Measurements from ENCODE around the gene MUC6.

MUC6 gene, protein sequence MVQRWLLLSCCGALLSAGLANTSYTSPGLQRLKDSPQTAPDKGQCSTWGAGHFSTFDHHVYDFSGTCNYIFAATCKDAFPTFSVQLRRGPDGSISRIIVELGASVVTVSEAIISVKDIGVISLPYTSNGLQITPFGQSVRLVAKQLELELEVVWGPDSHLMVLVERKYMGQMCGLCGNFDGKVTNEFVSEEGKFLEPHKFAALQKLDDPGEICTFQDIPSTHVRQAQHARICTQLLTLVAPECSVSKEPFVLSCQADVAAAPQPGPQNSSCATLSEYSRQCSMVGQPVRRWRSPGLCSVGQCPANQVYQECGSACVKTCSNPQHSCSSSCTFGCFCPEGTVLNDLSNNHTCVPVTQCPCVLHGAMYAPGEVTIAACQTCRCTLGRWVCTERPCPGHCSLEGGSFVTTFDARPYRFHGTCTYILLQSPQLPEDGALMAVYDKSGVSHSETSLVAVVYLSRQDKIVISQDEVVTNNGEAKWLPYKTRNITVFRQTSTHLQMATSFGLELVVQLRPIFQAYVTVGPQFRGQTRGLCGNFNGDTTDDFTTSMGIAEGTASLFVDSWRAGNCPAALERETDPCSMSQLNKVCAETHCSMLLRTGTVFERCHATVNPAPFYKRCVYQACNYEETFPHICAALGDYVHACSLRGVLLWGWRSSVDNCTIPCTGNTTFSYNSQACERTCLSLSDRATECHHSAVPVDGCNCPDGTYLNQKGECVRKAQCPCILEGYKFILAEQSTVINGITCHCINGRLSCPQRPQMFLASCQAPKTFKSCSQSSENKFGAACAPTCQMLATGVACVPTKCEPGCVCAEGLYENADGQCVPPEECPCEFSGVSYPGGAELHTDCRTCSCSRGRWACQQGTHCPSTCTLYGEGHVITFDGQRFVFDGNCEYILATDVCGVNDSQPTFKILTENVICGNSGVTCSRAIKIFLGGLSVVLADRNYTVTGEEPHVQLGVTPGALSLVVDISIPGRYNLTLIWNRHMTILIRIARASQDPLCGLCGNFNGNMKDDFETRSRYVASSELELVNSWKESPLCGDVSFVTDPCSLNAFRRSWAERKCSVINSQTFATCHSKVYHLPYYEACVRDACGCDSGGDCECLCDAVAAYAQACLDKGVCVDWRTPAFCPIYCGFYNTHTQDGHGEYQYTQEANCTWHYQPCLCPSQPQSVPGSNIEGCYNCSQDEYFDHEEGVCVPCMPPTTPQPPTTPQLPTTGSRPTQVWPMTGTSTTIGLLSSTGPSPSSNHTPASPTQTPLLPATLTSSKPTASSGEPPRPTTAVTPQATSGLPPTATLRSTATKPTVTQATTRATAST (N-terminal part only)

DNA sequence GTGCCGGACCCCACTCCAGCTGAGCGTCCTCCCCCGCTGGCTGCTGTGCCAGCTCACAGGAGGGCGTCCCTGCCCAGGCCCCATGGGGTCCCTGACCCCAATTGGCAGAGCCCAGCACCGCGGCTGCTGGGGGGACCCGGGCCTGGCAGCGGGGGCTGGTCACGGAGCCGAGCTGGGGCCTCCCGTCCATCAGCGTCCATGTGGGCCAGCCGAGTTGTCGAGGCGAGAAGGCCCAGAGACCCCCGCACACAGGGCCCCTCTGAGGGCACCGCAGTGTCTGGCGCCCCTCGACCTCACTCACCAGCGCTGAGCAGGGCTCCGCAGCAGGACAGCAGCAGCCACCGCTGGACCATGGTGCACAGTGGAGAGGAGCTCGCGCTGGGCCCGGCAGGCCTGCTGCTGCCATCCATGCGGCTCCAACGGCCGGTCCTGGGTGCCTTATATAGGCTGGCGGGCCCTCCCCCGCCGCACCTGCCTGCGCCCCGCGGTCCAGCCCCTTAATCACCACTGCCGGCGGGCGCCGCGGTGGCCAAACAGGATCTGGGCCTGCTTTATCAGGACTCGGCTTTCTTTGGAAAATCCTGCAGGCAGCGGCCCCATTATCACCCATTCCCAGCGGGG is at the start of gene MUC6:
Gene MUC6 (minus strand): TSS at position 416 of the 621 bp plus-strand sequence. CDS start 63 bp downstream, at position 353.
- DNase-seq (ENCODE audit: low read depth) = no peak

DNA sequence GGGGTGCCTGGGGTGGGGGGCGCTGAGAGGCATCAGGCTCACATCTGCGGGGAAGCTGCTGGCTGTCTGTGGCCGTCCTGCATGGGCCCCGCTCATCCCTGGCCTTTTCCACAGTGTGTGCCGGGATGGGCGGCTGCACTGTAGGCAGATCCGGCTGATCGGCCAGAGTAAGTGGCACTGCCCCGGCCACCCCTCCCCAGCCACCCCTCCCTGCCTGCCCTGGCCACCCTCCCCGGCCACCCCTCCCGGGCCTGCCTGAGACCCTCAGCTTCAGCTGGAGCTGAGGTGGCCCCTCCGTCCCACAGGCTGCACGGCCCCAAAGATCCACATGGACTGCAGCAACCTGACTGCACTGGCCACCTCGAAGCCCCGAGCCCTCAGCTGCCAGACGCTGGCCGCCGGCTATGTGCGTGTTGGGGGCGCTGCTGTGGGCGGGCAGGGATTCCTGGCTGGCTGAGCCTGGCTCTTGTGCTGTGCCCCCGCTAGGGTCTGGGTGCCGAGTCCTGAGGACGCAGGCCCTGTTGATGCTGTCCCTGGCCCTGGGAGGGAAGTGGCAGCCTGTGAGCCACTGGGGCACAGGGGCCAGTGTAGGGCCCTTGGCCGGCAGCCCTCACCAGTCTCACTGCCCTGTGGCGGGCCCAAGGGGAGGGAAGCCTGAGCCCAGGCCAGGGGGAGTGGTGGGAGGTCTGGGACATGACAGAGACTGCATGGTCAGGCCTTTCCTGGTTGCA is 49.1 kb upstream of the MUC6 start:
- DNase-seq (ENCODE audit: low read depth) = no peak

DNA sequence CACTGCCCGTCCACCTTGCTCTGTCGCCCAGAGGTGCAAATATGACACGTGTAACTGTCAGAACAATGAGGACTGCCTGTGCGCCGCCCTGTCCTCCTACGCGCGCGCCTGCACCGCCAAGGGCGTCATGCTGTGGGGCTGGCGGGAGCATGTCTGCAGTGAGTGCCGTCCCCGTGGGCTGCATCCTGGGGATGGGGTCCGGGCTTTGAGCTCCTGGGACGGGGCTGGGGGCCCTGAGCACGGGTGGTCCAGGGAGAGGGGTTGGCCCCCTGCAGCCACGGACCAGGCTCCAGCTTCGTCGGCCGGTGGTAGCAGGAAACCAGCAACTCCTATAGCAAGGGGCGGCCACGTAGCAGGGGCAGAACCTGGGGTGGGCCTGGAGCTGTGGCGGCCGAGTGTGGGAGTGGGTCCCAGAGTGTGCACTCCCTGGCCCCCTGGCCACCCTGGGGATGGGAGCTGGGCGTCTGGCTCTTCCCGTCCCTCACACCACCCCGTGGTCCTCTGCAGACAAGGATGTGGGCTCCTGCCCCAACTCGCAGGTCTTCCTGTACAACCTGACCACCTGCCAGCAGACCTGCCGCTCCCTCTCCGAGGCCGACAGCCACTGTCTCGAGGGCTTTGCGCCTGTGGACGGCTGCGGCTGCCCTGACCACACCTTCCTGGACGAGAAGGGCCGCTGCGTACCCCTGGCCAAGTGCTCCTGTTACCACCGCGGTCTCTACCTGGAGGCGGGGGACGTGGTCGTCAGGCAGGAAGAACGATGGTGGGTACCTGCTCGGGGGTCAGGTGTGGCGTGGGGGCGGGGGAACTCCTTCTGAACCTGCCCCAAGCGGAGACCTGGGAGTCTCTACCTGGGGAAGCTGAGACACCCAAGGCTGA is 48.3 kb upstream of the MUC6 start:
- DNase-seq (ENCODE audit: low read depth) = no peak

DNA sequence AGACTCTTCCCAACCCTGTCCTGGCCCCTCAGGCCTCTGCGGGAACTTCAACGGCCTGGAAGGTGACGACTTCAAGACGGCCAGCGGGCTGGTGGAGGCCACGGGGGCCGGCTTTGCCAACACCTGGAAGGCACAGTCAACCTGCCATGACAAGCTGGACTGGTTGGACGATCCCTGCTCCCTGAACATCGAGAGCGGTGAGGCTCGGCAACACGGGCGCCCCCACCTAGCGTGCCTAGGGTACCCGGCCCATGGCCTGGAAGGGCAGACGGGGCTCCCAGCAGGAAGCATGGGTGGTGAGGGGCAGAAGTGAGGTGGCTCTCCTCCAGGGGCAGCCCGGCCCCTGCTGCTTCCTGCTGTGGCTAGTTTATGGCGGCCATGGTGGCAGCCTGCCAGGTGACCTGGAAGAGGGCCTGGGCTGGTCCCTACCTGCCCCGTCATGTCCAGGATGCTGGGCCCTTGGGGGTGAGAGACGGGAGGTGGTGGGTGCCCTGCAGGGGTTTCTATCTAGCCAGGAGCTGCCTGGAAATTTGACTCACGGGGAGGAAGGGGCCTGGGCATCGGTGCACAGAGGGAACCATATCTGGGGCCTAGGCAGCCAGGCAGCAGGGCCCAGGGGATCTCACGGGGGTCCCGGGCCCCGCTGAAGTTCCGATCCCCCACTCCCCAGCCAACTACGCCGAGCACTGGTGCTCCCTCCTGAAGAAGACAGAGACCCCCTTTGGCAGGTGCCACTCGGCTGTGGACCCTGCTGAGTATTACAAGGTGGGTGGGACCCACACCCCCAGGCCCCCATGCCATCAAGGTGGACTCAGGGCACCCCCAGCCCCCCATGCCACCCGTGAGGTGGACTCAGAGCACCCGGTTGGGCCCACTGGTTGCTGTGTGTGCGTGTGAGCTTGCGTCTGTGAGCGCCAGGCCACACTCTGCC is 47.4 kb upstream of the MUC6 start:
- no peak for DNase-seq (ENCODE audit: low read depth)

DNA sequence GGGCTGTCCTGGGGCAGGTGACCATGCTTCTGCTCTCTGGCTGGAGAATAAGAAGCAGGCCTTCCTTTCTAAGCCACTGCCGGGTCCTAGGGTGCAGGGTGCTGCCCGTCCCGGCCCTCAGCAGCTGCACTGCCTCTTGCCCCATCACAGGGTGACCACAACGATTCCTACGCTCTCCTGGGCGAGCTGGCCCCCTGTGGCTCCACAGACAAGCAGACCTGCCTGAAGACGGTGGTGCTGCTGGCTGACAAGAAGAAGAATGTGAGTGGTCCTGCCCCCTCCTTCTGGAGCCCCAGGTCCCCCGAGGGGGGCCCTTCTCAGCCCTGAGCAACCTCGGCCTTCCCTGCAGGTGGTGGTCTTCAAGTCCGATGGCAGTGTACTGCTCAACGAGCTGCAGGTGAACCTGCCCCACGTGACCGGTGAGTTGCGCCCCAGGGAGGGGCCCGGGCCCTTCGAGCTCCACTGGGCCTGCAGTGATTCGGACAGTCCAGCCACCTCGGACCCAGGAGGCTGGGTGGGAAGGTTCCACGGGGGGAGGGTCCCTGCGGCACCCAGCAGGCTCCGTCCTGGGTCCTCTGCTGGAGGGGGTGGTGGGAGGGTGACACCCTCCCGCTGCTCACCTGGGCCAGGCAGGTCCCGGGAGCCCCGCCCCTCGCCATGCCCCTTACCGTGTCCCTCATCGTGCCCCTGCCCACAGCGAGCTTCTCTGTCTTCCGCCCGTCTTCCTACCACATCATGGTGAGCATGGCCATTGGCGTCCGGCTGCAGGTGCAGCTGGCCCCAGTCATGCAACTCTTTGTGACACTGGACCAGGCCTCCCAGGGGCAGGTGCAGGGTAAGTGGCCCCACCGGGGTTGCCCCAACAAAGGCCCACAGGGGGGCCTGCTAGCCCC is 46.5 kb upstream of the MUC6 start:
- DNase-seq (ENCODE audit: low read depth) = no peak

DNA sequence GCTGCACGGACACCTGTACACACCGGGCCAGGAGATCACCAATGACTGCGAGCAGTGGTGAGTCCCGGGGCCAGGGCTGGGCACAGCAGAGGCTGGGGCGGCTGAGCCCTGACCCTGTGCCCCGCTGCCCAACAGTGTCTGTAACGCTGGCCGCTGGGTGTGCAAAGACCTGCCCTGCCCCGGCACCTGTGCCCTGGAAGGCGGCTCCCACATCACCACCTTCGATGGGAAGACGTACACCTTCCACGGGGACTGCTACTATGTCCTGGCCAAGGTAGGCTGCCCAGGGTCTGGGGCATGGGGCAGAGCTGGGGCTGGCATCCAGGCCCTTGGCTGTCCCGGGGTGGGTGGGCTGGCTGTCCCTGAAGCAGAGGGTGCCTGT is 45.8 kb upstream of the MUC6 start:
- no peak for DNase-seq (ENCODE audit: low read depth)

DNA sequence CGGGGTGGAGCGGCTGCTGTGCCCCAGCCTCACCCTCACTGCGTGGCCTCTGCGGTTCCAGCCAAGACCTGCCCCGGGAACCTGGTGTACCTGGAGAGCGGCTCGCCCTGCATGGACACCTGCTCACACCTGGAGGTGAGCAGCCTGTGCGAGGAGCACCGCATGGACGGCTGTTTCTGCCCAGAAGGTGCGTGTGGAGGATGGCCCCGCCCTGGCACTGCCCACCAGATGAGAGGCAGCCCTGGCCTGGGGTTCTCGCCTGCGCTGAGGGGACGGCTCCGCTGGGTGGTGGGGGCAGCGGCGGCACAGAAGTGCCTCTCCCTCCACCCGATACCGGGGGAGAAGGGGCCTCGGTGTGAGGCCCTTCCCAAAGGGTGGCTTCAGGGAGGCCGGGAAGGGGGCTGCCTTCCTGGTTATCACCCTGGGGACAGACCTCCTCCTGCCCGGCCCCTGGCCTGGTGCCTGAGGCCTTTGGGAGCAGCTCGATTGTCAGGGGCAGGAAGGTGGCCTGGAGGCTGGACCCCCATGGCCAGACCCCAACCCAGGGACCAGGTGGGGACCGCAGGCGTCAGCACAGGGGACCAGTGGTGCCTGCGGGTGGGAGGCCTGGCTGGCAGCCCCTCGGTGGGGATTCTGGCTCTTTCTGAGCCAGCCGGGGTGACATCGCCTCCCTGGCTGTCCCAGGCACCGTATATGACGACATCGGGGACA is 45.2 kb upstream of the MUC6 start:
- DNase-seq (ENCODE audit: low read depth) = no peak

DNA sequence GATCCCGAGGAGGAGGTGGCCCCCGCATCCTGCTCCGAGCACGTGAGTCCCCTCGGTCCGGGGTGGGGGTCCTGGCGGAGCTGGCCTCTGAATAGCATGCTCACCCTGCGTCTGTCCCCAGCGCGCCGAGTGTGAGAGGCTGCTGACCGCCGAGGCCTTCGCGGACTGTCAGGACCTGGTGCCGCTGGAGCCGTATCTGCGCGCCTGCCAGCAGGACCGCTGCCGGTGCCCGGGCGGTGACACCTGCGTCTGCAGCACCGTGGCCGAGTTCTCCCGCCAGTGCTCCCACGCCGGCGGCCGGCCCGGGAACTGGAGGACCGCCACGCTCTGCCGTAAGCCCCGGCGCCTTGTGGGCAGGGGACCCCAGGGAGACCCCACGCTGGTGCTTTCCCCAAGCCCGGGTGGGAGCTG is 41.7 kb upstream of the MUC6 start:
- no peak for DNase-seq (ENCODE audit: low read depth)

DNA sequence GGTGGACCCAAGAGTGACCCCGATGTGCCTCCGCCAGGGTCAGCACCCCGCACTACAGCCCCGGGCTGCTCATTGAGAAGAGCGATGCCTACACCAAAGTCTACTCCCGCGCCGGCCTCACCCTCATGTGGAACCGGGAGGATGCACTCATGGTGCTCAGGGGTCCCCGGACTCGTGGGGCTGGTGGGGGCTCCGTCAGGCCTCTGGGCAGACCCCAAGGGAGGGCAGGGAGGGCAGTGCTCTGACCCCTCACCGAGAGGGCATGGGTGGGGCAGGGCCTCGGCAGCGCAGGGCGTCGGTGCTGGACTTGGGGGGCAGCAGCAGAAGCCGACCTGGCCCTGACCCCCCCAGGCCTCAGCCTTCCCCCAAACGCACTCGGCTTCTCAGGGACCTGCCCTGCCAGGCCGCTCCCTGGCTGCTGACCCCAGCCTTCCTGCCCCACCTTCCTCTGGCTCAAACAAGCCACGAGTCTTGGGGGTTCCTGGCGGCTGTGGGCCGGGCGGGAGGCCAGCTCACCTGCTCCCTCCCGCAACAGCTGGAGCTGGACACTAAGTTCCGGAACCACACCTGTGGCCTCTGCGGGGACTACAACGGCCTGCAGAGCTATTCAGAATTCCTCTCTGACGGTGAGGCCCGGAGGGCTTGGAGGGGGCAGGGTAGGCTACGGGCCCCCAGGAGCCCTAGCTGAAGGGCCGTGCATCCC is 41.0 kb upstream of the MUC6 start:
- no peak for DNase-seq (ENCODE audit: low read depth)

DNA sequence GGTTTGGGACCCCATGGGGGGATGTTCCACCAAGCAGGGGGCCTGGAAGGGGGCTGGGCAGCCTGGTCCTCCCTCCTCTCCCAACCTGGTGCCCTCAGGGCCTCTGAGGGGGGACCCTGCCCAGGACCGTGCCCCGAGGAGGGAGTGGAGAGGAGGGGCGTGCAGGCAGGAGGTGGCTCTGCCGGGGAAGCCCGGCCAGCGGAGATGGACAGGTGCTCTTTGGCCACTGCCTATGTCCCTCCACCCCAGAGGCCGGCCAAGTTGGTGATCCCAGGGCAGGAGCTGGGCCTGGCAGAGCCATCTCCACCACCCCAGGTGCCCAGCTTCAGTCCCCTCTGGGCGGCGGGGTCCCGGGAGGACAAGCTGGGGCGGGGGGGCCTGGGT is 40.5 kb upstream of the MUC6 start:
- no peak for DNase-seq (ENCODE audit: low read depth)

DNA sequence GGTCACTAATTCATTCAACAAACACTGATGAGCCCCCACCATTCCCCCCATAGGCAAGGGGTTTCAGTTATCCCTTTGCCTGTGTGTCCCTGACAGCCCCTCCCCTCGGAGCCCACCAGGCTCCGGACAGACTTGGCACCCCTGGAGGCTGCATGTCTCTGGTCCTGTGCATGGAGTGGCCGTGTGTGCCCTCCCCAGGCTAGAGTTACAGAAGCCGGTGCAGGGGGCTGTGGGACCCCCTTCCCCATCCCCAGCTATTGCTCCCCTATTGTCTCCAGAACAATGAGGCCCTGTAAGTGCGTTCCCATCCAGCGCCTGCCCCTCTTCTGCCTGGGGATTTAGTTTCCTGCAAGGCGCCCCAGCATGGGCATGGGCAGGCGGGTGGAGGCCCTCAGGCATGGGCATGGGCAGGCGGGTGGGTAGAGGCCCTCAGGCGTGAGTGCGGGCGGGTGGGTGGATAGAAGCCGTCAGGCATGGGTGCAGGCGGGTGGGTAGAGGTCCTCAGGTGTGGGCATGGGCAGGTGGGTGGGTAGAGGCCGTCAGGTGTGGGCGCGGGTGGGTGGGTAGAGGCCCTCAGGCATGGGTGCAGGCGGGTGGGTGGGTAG is 39.6 kb upstream of the MUC6 start:
- DNase-seq (ENCODE audit: low read depth) = no peak

DNA sequence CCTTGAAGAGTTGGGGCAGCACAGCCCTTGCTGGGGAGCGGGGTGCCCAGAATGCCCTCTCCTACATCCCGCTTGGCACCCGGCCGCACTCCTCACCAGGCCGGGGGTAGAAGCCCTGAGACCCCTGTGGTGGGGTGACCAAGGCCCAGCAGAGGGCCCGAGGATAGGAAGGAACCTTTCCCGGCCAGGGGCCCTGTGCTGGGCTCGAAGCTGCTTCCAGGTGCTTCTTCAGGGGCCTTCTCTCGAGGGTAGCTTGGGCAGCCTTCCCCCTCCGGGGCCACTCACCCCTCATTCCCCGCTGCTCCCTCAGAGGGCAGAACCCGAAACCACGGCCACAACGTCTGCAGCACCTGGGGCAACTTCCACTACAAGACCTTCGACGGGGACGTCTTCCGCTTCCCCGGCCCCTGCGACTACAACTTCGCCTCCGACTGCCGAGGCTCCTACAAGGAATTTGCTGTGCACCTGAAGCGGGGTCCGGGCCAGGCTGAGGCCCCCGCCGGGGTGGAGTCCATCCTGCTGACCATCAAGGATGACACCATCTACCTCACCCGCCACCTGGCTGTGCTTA is 38.9 kb upstream of the MUC6 start:
- no peak for DNase-seq (ENCODE audit: low read depth)

DNA sequence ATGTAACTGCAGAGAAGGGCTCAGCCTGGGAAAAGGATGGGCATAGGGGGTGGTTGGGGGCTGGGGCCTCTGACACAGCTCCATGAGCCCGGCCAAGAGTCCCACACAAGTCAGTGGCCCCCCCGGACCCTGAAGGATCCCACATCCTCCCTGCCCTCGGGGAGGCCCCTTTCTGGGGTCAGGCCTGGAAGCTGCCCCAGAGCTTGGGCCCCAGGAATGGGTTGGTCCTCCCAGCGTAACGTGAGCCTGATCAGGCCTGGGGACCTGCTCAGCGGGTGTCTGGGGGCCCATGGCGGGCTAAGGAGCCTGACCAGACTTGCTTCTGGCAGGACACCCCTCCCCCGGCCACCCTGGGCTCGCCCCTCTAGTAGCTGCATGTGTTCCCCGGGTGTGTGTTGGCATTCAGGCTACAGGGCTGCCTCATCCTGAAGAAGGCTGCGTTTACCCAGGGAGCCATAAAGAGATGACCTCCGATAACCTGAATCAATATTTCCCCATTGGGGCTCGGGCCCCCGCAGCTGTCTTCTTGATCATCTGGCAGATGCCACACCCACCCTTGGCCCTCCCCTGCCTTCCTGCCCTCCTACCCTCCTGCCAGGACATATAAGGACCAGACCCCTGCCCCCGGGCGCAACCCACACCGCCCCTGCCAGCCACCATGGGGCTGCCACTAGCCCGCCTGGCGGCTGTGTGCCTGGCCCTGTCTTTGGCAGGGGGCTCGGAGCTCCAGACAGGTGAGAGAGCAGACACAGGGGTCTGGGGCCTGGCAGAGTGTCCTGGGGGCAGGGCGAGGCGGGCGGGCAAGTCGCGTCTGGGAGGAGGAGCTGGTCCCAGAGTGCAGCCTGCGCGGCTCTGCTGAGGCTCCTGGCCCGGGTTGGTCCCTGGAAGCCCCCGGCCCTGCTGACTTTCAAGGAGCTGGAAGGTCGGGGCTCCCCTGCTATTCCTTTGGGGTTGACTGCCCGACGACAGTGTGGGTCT is 38.0 kb upstream of the MUC6 start, which contains the start of gene MUC2:
Gene MUC2 (plus strand): TSS at position 631 of the 978 bp plus-strand sequence.
- no peak for DNase-seq (ENCODE audit: low read depth)

DNA sequence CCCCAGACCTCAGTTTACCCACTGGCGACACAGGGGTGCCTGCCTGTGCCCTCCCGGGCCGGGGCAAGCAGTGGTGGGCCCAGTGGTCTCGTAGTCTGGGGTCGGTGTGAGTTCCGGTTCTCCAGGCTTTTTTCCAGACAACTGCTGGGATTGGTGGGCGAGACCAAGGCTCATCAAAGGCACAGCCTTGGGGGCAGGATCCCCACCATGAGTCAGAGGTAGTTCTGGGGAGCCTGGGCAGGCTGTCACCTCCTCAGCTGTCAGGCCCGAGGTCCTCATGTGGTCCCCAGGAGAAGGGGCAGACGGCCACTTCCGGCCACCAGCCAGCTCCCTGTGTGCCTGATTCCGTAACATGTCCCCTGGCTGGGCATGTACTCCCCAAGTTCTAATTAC is 37.3 kb upstream of the MUC6 start:
- no peak for DNase-seq (ENCODE audit: low read depth)

Measured in stimulated activated CD8-positive, alpha-beta memory T cell treated with anti-CD3 and anti-CD28 coated beads, Interleukin-7, amount 100 ng/mL, for 24 hours (primary cell).